NCI-H2029 (cell line): ENCODE measurements around the gene MYH6.
"Not testable (repeated sequence)": the region's sequence is repeated elsewhere in the genome, so short reads cannot be mapped to it uniquely, and the experiment has no call there.

Source experiments
- DNase-seq: peaks from one replicate; lab custom pipeline; 2025; lab: John Stamatoyannopoulos, UW

Gene MYH6

DNA sequence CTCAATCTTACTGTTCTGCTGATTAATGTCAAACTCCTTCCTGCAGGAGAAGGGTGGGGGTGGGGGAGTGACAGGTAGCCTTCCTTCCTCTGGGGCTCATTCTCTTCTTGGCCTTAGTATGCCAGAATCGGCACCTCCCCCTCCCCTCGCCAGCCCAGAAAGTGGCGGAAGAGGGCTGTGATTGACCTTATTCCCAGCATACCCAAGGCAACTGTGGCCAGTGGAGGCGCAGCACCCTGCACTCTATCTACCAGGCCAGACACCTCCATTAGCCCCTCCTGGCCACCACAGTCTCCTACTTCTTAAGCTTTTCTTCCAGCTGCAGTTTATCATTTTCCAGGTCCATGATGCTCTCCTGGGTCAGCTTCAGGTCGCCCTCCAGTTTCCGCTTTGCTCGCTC is 15.5 kb downstream of the MYH6 start:
- no peak for DNase-seq

DNA sequence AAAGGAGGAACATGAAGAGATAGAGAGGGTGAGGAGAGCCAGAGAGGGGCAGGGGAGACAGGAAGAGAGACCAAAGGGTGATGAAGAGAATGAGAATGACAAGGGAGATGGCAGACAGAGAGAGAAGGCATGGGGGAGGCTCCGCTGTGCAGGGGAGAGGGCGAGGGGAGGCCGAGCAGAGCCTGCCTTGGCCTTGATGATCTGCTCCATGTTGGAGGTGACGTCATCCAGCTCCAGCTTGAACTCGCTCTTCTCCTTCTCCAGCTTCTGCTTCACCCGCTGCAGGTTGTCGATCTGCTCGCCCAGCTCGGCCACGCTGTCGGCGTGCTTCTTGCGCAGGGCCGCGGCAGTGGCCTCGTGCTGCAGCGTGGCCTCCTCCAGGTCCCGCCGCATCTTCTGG is 18.2 kb downstream of the MYH6 start:
- DNase-seq = not testable (repeated sequence)

DNA sequence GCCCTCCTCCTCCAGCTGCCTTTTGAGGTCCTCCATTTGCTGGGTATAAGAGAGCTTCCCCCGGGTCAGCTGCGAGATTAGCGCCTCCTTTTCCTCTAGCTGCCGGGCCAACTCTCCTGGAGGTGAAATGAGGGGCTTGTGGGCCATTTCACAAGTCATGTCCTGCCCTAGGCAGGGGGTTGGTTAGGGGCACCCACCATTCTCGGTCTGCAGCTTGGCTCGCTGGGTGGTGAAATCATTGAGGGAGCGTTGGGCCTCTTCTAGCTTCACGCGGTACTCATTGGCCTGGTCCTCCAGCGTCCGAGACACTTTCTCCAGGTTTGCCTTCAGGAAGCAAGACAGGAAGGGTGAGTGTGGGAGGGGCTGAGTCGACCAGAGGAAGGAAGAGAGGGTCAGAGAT is 18.7 kb downstream of the MYH6 start:
- no peak for DNase-seq

DNA sequence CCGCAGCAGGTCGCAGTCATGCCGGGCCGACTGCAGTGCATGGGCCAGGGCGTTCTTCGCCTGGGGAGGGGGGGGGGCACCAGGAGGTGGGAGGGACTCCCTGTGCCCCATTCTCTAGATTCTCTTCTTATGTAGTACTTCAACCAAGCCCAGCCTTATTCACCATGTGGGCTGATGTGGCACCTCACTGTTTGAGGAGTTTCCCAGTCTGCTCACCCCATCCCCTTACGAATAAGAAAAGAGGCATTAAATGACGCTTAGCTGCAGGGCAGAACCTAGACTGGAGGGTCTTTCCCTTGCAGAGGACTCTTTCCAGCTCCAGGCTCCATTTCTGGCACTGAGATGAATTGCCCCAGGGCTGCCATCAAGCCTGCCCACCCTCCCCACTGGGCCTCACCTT is 19.1 kb downstream of the MYH6 start:
- DNase-seq = no peak

DNA sequence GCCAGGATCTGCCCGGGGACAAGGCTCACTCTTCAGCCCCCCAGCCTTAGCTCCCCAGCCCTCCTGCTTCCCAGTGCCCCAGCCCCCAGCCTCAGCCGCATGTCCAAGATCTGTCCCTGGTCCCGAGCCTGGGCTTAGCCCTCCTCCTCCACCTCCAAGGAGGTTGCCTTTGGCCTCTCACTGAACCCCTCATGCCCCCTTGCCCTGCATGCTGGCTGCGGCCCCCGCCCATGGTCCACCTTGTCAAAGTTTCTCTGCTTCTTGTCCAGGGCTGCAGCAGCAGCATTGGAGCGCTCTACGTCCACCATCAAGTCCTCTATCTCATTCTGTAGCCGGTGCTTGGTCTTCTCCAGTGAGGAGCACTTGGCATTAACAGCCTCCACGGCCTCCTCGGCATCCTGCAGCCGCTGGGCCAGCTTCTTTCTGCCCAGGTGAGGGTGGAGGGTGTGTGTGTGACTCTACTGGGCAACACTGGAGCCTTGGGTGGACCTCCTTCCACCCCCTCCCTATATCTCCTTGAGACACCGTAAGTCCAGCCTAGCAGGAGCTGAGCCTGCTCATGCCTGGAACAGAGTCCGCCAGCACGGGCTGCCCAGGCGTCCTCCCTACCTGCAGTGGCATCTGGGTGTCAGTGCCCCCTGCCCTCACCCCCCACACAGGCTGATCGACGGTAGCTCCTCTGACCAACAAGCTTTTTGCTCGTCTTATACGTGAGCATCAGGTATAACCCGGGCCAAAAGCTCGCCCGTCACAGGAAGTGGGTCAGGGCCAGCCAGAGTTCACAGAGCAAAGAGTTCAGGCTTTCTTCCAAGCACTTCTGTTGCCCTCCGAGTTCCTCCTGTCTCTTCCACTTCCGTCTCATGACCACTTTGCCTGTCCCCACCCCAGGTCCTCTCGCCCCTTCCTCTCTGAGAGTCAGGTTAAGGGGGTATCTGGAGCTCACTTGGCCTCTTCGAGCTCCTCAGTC is 19.9 kb downstream of the MYH6 start:
- DNase-seq = no peak

DNA sequence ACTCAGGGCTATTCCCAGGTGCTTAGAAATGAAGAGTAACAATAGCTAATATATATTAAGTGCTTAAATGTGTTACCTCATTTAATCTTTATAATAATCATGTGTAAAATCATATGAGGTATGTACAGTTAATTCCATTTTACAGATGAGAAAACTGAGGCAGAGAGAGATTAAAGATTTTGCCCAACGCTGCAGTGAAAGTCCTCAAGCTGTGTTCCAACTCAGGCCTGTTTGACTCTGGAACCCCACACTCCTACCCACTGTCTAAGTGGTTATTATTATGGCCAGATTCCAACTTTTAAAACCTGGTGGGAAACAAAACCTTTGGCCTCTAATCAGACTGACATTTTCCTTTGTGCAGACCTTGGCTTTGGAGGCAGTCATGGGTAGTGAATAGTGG is 21.1 kb downstream of the MYH6 start:
- DNase-seq = no peak

DNA sequence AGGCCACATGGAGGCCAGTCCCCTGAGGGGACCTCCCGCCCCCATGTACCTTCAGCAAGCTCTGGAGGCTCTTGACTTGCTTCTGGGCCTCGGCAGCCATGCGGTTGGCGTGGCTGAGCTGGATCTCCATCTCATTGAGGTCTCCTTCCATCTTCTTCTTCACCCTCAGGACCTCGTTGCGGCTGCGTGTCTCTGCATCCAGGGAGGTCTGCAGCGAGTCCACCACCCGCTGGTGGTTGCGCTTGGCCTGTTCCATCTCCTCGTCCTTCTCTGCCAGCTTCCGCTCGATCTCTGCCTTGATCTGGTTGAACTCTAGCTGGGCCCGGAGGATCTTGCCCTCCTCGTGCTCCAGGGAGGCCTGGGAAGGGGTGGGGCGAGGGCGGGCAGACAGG is 21.8 kb downstream of the MYH6 start:
- not testable (repeated sequence) for DNase-seq

DNA sequence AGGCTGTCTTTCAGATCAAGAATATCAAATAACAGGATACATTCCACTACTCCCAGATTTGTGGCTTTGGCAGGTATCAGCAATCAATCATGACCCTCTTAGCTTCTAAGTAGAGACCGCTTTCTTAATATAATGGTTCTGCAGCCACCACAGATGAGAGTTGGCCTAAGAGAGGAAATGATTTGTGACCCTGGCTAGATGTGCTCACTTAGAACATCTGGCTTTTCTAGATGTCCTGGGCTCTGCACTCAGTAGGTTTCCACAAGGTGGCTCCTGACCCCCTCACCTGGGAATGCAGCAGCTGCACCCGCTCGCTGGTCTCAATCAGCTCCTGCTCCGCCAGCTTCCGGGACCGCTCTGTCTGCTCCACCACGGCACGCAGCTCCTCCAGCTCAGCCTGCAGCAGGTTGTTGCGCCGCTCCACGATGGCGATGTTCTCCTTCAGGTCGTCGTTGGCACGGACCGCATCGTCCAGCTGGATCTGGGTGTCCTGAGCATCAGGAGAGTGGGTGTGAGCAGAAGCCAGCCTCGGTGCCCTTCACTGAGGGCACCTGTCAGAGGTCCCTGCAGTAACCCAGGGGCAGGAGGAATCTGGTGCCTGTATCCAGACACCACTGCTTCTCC is 22.3 kb downstream of the MYH6 start:
- DNase-seq = no peak

DNA sequence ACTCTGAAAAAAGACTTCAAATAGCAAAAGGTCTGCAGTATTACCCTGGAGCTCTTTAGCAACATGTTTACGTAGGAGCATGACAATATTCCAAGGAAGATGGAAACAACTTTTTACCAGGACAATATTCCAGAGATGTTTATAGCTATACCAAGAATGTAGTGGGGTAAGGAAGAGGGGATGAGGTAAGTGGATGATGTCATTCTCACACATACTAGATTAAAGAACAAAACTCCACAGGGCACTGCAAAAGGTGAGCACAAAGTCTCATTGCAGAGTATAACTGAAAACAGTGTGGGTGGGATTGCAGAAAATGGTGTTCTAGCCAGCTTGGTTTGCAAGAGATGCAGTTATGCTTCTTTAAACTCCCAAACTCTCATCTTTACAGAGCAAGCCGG is 22.8 kb downstream of the MYH6 start:
- no peak for DNase-seq

DNA sequence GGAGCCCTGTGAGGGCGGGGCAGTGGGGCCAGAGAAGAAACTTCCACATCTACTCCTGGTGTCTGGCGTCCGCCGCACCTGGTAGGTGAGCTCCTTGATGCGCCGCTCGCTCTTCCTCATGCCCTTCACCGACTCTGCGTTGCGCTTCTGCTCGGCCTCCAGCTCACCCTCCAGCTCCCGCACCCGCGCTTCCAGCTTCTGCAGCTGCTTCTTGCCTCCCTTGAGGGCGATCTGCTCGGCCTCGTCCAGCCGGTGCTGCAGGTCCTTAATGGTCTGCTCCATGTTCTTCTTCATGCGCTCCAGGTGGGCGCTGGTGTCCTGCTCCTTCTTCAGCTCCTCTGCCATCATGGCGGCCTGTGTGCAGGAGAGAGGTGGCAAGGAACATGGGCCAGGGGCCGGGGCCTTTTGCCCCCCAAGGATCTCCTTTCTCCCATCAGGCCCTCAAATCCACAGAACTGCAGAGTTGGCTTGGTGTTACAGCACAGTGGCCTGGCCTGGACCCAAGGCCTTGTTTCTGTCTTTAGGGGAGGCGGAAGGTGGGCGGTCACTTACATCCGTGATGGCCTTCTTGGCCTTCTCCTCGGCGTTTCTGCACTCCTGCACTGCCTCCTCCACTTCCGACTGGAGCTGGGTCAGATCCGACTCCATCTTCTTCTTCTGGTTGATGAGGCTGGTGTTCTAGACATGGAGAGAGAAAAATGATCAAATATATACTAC is 23.6 kb downstream of the MYH6 start:
- no peak for DNase-seq

DNA sequence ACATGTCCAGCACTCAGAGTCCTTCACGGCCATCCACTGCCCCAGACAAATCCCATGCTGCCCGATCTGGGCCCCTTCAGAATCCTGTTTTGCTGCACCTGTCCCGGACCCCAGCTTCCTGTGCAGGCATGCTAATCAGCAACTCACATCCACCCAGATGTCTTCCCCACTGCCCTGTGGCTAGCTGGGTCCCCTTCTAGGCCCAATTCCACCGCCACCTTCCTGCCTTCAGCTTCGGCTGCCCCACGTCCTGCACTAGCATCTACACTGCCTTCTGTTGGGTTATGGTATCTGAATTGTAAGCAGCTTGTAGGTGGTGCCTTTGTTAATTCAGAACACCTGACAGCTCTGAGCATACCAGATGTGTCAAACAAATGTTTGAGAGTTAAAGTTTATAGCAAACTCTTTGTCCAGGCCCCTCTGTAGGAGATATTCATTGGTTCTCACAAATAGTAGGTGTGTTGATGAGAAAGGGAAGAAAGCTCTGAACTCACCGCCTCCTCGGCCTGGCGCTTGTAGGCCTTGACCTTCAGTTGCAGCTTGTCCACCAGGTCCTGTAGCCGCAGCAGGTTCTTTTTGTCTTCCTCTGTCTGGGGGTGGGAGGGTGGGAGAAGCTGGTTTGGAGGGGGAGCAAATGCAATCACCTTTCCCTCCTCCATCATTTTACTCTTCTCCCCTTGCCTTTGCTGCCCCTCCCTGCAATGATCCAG is 25.2 kb downstream of the MYH6 start:
- no peak for DNase-seq

DNA sequence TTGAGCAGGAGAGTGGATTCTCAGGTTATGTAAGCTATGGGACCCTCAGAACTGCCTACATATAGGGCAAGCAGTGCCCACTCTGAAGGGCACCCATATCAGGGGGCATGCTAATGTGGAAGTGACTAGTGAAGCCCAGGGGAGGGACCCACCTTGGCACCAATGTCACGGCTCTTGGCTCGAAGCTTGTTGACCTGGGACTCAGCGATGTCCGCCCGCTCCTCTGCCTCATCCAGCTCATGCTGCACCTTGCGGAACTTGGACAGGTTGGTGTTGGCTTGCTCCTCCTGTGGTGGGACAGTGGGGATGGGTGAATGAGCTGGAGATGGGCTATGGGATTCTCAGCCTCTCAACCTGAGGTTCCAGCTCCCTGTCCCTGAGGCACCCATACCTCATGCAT is 25.8 kb downstream of the MYH6 start:
- no peak for DNase-seq

DNA sequence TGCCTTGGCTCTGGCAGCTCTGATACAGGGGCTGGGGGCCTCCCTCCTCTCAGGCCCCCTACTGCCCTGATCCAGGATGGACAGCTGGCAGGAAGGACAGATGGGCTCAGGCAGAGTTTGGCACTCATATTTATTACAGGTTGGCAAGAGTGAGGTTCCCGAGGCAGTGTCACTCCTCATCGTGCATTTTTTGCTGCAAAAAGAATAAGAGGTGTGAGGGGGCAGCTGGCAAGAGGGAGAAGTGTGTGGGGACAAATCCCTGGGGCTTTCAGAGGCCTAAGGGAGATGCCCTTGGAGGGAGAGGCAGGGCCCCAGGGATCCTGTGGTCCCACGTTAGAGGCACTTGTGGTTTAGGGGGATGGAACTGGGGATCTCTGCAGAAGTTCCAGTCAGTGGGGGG is 26.2 kb downstream of the MYH6 start:
- DNase-seq = no peak

DNA sequence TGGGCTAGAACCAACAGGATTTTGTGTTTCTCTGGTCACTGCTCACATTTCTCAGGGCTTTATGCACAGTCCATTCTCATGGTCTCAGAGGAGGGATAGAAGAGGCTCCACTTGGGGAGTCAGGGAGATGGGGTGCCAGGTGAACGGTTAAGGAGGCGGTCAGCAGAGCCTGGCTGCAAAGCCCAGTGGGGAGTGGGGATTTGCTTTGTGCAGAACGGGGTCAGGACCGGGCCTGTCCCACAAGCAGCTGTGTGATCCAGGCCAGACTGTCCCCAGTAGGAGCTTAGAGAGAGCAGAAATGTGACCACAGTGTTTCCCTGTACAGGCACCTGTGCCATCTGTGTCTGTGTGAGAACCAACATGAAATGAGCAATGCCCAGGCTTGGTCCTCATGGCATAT is 27.1 kb downstream of the MYH6 start:
- no peak for DNase-seq

DNA sequence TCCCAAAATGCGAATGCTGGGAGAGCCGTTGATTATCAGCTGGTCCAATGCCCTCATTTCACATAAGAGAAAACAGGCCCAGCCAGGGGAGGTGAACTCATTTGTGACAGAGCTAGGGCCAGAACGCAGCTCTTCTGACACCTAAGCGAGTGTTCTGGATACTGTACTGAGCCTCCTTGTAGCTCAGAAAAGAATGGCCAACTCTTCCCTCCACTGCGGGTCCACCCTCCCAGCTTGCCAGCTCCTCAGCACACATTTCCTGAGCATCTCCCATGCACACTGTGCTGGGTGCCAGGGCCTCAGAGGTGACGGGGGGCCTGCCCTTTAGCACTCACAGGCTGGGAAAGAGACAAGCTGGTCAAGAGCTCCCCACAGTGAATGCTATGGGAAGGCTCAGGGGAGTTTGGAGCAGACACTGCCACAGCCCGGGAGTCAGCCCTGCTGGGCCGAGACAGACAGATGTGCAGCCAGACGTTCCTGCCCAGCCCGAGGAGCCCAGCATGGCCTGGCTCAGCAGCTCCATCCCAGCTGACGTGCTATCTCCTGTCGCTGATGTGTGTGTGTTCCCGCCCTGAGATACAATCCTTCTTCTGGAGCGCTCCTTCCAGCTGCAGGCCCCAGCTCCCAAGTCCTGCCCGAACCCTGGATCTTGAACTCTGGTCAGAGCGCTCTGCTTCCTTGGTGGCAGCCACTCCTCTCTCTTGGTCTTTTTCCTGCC is 27.7 kb downstream of the MYH6 start:
- DNase-seq = no peak

DNA sequence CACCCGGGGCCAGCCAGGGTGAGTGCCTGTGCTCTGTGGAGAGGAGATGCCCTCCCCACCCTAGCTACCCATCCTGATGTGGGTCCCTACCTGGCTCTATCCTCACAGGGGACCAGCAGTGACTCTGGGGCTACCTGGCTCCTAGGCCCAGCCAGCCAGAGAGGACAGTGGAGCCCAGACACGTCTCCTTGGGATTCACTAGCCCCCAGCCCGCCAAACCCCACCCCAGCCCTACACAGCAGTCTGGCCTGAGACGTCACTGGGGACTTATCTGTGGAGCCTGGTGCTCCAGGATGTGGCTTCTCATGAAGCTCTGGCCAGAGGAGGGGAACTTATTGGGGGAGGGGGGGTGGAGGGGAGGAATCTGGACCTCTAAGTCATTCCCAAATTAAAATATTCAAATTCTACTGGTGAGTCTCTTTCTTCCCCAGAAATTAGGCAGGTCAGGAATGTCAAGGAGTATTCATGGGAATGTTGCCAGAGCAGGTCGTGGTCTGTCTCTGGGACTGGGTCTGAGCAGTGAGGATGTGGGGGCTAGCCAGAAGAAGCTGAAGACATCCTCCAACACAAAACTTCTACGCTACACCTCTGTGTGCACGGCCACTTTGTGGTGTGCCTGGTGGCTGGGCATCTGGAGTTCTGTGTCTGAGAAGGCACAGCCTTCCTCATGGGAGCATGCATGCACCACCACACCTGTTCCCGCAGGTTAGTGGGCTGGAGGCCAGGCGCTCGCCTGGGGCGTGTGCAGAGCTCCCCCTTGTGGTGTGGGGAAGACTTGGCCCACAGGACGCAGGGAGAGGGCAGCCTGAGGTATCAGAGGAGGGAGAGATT is 28.5 kb downstream of the MYH6 start:
- DNase-seq = peak; percentile 100

DNA sequence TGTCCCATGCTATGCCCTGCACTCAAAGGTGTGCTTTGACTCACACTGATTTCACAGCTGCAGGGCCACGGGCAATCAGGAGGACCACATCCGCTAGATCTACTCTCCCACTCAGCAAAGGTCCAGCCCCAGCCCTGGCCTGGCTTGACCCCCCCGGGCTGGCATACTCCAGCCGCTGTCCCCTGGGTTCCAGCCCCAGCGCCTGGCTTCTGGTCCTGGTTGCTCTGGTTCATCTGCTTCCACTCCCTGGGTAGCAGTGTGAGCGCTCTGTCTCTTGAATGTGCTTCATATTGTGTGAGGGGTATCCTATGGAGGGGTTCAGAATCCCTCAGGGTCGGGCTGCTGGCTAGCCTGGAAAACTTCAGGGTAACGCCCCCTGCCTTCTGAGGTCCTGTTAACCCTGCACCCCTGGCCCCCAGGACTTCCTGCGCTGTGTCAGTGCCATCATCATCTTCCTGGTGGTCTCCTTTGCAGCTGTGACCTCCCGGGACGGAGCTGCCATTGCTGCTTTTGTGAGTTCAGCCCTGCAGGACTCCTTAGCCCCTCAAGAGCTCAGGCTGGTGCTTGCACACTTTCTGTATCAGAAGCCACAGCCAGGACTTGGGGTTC is 29.4 kb downstream of the MYH6 start:
- no peak for DNase-seq

DNA sequence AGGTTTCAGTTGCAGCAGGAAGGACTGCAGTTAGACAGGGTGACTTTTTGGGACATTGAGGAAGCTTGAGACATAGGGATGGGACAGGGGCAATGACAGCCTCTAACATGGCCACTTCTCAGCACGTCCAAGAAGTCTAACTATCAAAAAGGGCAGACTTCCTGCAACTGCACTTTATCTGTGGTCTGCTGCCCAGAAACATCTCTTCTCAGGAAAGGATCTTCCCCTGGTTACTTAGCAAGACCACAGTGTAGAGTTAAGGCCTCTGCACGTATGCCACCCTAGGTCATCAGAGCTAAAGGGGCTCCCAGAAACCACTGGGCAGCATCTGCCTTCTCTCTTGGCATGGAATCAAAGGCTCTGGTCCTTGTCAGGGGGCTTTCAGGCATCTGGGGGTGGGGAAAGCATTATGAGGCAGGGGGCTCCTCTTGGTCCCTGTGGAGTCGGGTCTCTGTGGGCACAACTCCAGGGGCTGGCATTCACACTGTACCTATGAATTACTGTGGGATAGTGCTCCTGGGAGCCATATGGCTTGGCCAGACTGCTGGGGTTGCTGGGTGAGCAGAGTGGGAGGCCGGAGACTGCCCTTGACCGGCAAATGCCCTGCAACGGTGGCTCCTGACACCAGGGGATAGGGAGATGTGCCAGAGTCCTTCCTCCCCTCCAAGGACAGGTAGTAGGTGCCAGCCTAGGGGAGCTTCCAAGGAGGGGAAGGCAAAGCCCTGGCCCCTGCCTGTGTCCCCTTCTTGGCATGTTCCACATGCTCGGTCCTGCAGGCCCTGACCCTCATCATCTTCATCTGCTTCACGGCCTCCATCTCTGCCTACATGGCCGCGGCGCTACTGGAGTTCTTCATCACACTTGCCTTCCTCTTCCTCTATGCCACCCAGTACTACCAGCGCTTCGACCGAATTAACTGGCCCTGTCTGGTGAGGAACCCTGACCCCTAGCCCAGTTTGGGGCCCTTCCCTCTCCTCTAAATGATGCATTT is 30.2 kb downstream of the MYH6 start:
- no peak for DNase-seq

DNA sequence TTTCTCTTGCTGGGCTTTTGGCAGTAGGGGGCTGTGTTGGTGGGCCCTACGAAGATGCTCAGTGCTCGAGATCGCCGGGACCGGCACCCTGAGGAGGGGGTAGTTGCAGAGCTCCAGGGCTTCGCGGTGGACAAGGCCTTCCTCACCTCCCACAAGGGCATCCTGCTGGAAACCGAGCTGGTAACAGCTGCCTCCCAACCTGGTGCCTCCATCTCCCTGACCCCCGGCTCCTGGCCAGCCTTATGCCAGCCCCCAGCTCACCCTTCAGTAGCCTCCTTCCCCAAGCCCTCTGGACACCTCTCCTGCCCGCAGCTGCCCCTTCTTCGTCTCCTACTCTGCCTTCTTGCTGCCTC is 30.9 kb downstream of the MYH6 start:
- DNase-seq = no peak
